Activated T-cell treated with anti-CD3 and anti-CD28 coated beads, Interleukin-2, amount 50 U/mL, for 24 hours (primary cell): ENCODE measurements around the gene OTUD5.
"Not testable (repeated sequence)": the region's sequence is repeated elsewhere in the genome, so short reads cannot be mapped to it uniquely, and the experiment has no call there.

ENCODE experiments used
- DNase-seq: peaks from one replicate; pipeline ENCODE4 v3.0.0-alpha.2; 2020
- H3K27ac Mint-ChIP-seq: 2 replicates; pipeline ENCODE4 v1.8.0; 2020; ENCODE audit warnings: mild to moderate bottlenecking, mixed read lengths
- H3K27me3 Mint-ChIP-seq: 2 replicates; pipeline ENCODE4 v1.8.0; 2020; ENCODE audit warnings: mixed read lengths
- H3K36me3 Mint-ChIP-seq: 2 replicates; pipeline ENCODE4 v1.8.0; 2020; ENCODE audit warnings: low read depth, mixed read lengths
- H3K4me1 Mint-ChIP-seq: 2 replicates; pipeline ENCODE4 v1.8.0; 2020; ENCODE audit warnings: low read depth, mixed read lengths
- H3K4me3 Mint-ChIP-seq: 2 replicates; pipeline ENCODE4 v1.8.0; 2020; ENCODE audit warnings: mild to moderate bottlenecking, moderate library complexity, mixed read lengths
- H3K9me3 Mint-ChIP-seq: 2 replicates; pipeline ENCODE4 v1.8.0; 2020; ENCODE audit warnings: mixed read lengths

OTUD5 gene

DNA sequence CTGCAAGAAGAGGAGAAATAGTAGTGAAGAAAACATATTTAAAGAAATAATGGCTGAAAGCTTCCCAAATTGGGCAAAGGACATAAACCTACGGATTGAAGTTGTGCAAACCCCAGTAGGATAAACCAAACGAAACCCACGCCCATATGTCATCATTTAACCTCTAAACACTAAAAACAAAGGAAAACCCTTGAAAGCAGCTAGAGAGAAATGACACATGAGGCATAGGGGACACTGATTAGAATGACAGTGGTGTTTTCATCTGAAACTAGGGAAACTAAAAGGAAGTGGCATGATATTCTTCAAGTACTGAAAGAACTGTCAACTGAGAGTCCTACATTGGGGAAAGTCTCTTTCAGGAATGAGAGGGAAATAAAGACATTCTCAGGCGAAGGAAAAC lies 80.5 kb downstream of the OTUD5 start:
- H3K4me3 Mint-ChIP-seq, H3K27ac Mint-ChIP-seq, H3K9me3 Mint-ChIP-seq, DNase-seq, H3K4me1 Mint-ChIP-seq, H3K36me3 Mint-ChIP-seq: not testable (repeated sequence)
- H3K27me3 Mint-ChIP-seq: peaks cover 31% of the 10 kb centered on the region
